Measurements from ENCODE around the gene RERE. TPM values are rescaled to one million over a fixed set of nuclear protein-coding genes. Genes with fewer than 3 reads are reported as not detected.
A peak's percentile ranks its signal among the peaks of the same experiment; 100 is the strongest.

RERE gene
- total RNA-seq, 1 donor = 55.0 TPM

GRCh38 chr1:8721679-8722324 lies 95.6 kb downstream of the RERE start:
- Histone ChIP-seq H3K4me1 (ENCODE audit: insufficient read depth, low read length) (peaks cover 4% of the 10 kb centered on the region), H3K36me3 (ENCODE audit: insufficient read depth, low read length) (no peaks in the 10 kb centered on the region), H3K9me3 (ENCODE audit: low read depth, low read length) (no peaks in the 10 kb centered on the region), H2AFZ (ENCODE audit: low read length) (no peak overlapping the region), H3K27ac (ENCODE audit: low read depth, low read length) (no peak overlapping the region), H3K79me2 (ENCODE audit: insufficient read depth, low read length) (no peaks in the 10 kb centered on the region), H4K20me1 (ENCODE audit: insufficient read depth, low read length) (no peaks in the 10 kb centered on the region), H3K4me2 (ENCODE audit: insufficient read depth, low read length) (no peak overlapping the region), H3K27me3 (ENCODE audit: insufficient read depth, low read length) (no peaks in the 10 kb centered on the region), H3K4me3 (ENCODE audit: insufficient read depth, low read length) (no peak overlapping the region)
- DNase-seq (ENCODE audit: insufficient read length, low spot score, missing footprints) = no peak
- no peak for TF ChIP-seq CTCF (IDR thresholded peaks at IDR 0.05; ENCODE audit: extremely low read depth, low read depth, low read length)

- H3K27ac ChIP-seq (ENCODE audit: low read depth, low read length) = no peak overlapping the region
- H3K27me3 ChIP-seq (ENCODE audit: insufficient read depth, low read length) = no peaks in the 10 kb centered on the region
- H3K4me3 ChIP-seq (ENCODE audit: insufficient read depth, low read length) = no peak overlapping the region
- no peak for DNase-seq (ENCODE audit: insufficient read length, low spot score, missing footprints)
- TF ChIP-seq CTCF (IDR thresholded peaks at IDR 0.05; ENCODE audit: extremely low read depth, low read depth, low read length) = no peak
- H3K79me2 ChIP-seq (ENCODE audit: insufficient read depth, low read length) = no peaks in the 10 kb centered on the region
- no peaks in the 10 kb centered on the region for H3K9me3 ChIP-seq (ENCODE audit: low read depth, low read length)
- peaks cover 4% of the 10 kb centered on the region for H3K4me1 ChIP-seq (ENCODE audit: insufficient read depth, low read length)
- no peak overlapping the region for H3K4me2 ChIP-seq (ENCODE audit: insufficient read depth, low read length)
- no peak overlapping the region for H2AFZ ChIP-seq (ENCODE audit: low read length)
- H4K20me1 ChIP-seq (ENCODE audit: insufficient read depth, low read length) = no peaks in the 10 kb centered on the region
- no peaks in the 10 kb centered on the region for H3K36me3 ChIP-seq (ENCODE audit: insufficient read depth, low read length)
Measured at GRCh38 chr1:8720347-8720746, 97.1 kb downstream of the RERE start.

GRCh38 chr1:8718850-8719361 lies 98.5 kb downstream of the RERE start:
- DNase-seq (ENCODE audit: insufficient read length, low spot score, missing footprints) = no peak
- Histone ChIP-seq H2AFZ (ENCODE audit: low read length) (no peak overlapping the region), H3K4me3 (ENCODE audit: insufficient read depth, low read length) (no peak overlapping the region), H3K9me3 (ENCODE audit: low read depth, low read length) (no peaks in the 10 kb centered on the region), H3K36me3 (ENCODE audit: insufficient read depth, low read length) (no peaks in the 10 kb centered on the region), H3K79me2 (ENCODE audit: insufficient read depth, low read length) (no peaks in the 10 kb centered on the region), H4K20me1 (ENCODE audit: insufficient read depth, low read length) (no peaks in the 10 kb centered on the region), H3K4me2 (ENCODE audit: insufficient read depth, low read length) (no peak overlapping the region), H3K27me3 (ENCODE audit: insufficient read depth, low read length) (no peaks in the 10 kb centered on the region), H3K27ac (ENCODE audit: low read depth, low read length) (no peak overlapping the region), H3K4me1 (ENCODE audit: insufficient read depth, low read length) (peaks cover 4% of the 10 kb centered on the region)
- TF ChIP-seq CTCF (IDR thresholded peaks at IDR 0.05; ENCODE audit: extremely low read depth, low read depth, low read length) = peak; percentile 43

- H3K36me3 ChIP-seq (ENCODE audit: insufficient read depth, low read length) = no peaks in the 10 kb centered on the region
- no peaks in the 10 kb centered on the region for H3K27me3 ChIP-seq (ENCODE audit: insufficient read depth, low read length)
- no peak for TF ChIP-seq CTCF (IDR thresholded peaks at IDR 0.05; ENCODE audit: extremely low read depth, low read depth, low read length)
- peaks cover 16% of the 10 kb centered on the region for H3K4me1 ChIP-seq (ENCODE audit: insufficient read depth, low read length)
- H3K4me2 ChIP-seq (ENCODE audit: insufficient read depth, low read length) = no peak overlapping the region
- no peaks in the 10 kb centered on the region for H4K20me1 ChIP-seq (ENCODE audit: insufficient read depth, low read length)
- H3K9me3 ChIP-seq (ENCODE audit: low read depth, low read length) = no peaks in the 10 kb centered on the region
- no peaks in the 10 kb centered on the region for H3K79me2 ChIP-seq (ENCODE audit: insufficient read depth, low read length)
- no peak for DNase-seq (ENCODE audit: insufficient read length, low spot score, missing footprints)
- H3K4me3 ChIP-seq (ENCODE audit: insufficient read depth, low read length) = no peak overlapping the region
- H2AFZ ChIP-seq (ENCODE audit: low read length) = no peak overlapping the region
- no peak overlapping the region for H3K27ac ChIP-seq (ENCODE audit: low read depth, low read length)
Measured at GRCh38 chr1:8717148-8717547, 100.3 kb downstream of the RERE start.

Measured in osteoblast (primary cell).